BE2C (cell line): ENCODE results near the gene PRTFDC1. TPM values are rescaled to one million over a fixed set of nuclear protein-coding genes. Genes with fewer than 3 reads are reported as not detected.

ENCODE experiments used
- DNase-seq: peaks from one replicate; pipeline ENCODE4 v3.0.0-alpha.2; 2020
- H3K27me3 ChIP-seq: fragments of 250-450 bp; sonication (Bioruptor Pico); 2 replicates; pipeline ENCODE4 v1.5.1; 2020; ENCODE audit warnings: mild to moderate bottlenecking
- H3K36me3 ChIP-seq: fragments of 250-450 bp; sonication (Bioruptor Pico); 2 replicates; pipeline ENCODE4 v1.5.1; 2020; ENCODE audit warnings: mild to moderate bottlenecking
- H3K4me1 ChIP-seq: fragments of 250-450 bp; sonication (Bioruptor Pico); 2 replicates; pipeline ENCODE4 v1.5.1; 2020
- H3K4me3 ChIP-seq: 2 replicates; pipeline ENCODE4 v1.5.1; 2011; ENCODE audit warnings: low read depth, low read length
- H3K9me3 ChIP-seq: fragments of 250-450 bp; sonication (Bioruptor Pico); 2 replicates; pipeline ENCODE4 v1.5.1; 2020
- polyA plus RNA-seq: library from polyadenylated mRNA; unstranded; fragments of >200 nt; gene quantifications from one replicate; pipeline ENCODE4 v1.2.1, GENCODE V29; 2012; ENCODE audit warnings: low read depth, missing spikeins; ENCODE audit not compliant: insufficient read length, insufficient read depth
- TF ChIP-seq, protein P1 (sequence below): IDR thresholded peaks from 2 replicates; pipeline ENCODE4 v1.5.1; 2012; ENCODE audit warnings: mild to moderate bottlenecking, low read depth, low read length

PRTFDC1 gene, protein sequence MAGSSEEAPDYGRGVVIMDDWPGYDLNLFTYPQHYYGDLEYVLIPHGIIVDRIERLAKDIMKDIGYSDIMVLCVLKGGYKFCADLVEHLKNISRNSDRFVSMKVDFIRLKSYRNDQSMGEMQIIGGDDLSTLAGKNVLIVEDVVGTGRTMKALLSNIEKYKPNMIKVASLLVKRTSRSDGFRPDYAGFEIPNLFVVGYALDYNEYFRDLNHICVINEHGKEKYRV
- polyA plus RNA-seq, result 13.3 TPM

- peaks cover 12% of the 10 kb centered on the region for H3K4me1 ChIP-seq
- no peaks in the 10 kb centered on the region for H3K36me3 ChIP-seq
- TF ChIP-seq, protein P1, sequence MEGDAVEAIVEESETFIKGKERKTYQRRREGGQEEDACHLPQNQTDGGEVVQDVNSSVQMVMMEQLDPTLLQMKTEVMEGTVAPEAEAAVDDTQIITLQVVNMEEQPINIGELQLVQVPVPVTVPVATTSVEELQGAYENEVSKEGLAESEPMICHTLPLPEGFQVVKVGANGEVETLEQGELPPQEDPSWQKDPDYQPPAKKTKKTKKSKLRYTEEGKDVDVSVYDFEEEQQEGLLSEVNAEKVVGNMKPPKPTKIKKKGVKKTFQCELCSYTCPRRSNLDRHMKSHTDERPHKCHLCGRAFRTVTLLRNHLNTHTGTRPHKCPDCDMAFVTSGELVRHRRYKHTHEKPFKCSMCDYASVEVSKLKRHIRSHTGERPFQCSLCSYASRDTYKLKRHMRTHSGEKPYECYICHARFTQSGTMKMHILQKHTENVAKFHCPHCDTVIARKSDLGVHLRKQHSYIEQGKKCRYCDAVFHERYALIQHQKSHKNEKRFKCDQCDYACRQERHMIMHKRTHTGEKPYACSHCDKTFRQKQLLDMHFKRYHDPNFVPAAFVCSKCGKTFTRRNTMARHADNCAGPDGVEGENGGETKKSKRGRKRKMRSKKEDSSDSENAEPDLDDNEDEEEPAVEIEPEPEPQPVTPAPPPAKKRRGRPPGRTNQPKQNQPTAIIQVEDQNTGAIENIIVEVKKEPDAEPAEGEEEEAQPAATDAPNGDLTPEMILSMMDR, result 0 out of 2 replicates have a peak, but pooled peaks have one; percentile 3
- peak within 1 kb of the TSS; percentile 70 for H3K4me3 ChIP-seq
- DNase-seq, result peak; percentile 64
- H3K9me3 ChIP-seq, result no peaks in the 10 kb centered on the region
- H3K27me3 ChIP-seq, result no peaks in the 10 kb centered on the region
Observed at GRCh38 chr10:24952143-24952706, at the start of gene PRTFDC1. PRTFDC1 (minus strand) TSS chr10:24952606; CDS start chr10:24952575, 31 bp downstream.

- DNase-seq, result no peak
- Histone ChIP-seq H3K4me1 (no peaks in the 10 kb centered on the region), H3K27me3 (no peaks in the 10 kb centered on the region), H3K36me3 (no peaks in the 10 kb centered on the region), H3K9me3 (no peaks in the 10 kb centered on the region), H3K4me3 (no peak overlapping the region)
- TF ChIP-seq, protein P1, result no peak
Observed at GRCh38 chr10:24998044-24998443, 45.6 kb upstream of the PRTFDC1 start.

DNA sequence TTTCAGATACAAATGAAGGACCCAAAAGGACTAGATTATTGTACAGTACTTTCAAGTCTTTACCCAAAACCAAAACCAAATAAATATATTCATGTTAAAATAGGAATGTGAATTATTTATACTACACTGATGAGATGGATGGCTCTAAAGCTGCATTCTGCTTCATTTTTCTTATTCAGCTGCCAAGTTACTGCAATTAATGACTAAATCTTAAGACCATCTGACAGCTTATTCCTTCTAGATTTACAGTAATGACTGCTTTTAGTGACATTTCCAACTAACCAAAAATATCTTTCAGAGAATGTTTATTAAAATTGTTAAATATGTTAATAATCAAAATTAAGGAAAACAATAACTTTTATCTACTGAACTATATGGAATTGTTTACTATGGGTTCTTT lies 42.7 kb upstream of the PRTFDC1 start:
- Histone ChIP-seq H3K36me3 (no peaks in the 10 kb centered on the region), H3K27me3 (no peaks in the 10 kb centered on the region), H3K4me3 (no peak overlapping the region), H3K9me3 (no peaks in the 10 kb centered on the region), H3K4me1 (no peaks in the 10 kb centered on the region)
- DNase-seq, result no peak
- TF ChIP-seq, protein P1, result no peak

- DNase-seq, result no peak
Observed at GRCh38 chr10:24993237-24993958, 41.0 kb upstream of the PRTFDC1 start.

DNA sequence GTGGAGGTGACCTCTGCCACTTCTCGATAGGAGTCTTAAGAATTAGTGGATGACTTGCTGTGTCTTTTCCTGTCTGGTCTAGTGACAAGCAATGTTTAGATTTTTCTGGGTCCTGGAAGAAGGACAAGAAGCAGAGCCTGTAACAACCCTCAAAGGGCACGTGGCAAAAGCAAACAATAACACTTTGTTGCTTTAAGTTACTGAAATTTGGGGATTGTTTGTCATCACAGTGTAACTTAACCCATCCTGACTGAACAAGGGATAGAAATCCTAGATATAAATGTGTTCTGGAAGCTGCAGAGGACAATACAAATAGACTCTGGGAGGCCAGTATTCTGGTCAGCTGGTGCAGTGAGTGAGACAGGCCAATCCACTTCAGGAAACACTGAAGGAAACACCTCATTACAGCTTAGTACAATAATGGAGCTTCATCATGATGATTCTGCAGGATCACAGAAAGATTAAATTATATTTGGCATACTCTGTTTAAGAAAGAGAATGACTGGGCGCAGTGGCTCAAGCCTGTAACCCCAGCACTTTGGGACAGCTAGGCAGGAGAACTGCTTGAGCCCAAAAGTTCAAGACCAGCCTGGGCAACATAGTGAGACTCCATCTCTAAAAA lies 40.2 kb upstream of the PRTFDC1 start:
- no peaks in the 10 kb centered on the region for H3K4me1 ChIP-seq
- no peaks in the 10 kb centered on the region for H3K36me3 ChIP-seq
- no peaks in the 10 kb centered on the region for H3K9me3 ChIP-seq
- TF ChIP-seq, protein P1, result no peak
- no peaks in the 10 kb centered on the region for H3K27me3 ChIP-seq
- DNase-seq, result no peak
- no peak overlapping the region for H3K4me3 ChIP-seq

More at GRCh38 chr10:24993237-24993958, 41.0 kb upstream of the PRTFDC1 start:
- TF ChIP-seq, protein P1, result no peak
- Histone ChIP-seq H3K27me3 (no peaks in the 10 kb centered on the region), H3K36me3 (no peaks in the 10 kb centered on the region), H3K4me3 (no peak overlapping the region), H3K4me1 (no peaks in the 10 kb centered on the region), H3K9me3 (no peaks in the 10 kb centered on the region)
